Measurements from ENCODE around the gene FAM174B.

Gene FAM174B

GRCh38 chr15:92599394-92599970 lies 56.1 kb downstream of the FAM174B start:
- no peak for DNase-seq (ENCODE audit: low spot score)

- no peak for DNase-seq (ENCODE audit: low spot score)
Measured at GRCh38 chr15:92597548-92597947, 58.0 kb downstream of the FAM174B start.

- DNase-seq (ENCODE audit: low spot score): no peak
Measured at GRCh38 chr15:92596623-92597022, 59.0 kb downstream of the FAM174B start.

- DNase-seq (ENCODE audit: low spot score): no peak
Measured at GRCh38 chr15:92595506-92596381, 59.8 kb downstream of the FAM174B start.

DNA sequence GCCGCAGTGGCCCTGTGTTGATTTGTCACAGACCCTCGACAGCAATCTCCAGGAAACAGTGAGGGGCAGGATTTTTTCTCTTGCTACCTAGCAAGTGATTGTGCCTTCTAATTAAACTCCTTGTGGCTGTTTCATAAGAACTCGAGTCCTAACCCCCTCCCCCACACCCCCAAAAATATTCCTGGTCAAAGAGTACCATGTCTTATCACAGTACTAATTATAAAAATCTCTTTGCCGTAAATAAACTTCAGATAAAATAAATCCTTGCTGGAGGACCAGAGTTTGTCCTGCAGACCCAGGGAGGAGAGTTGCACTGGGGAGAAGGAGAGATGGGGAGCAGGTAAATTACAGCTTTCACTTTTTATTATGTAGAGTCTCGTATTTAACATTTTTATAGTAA lies 64.3 kb downstream of the FAM174B start:
- no peak for DNase-seq (ENCODE audit: low spot score)

DNA sequence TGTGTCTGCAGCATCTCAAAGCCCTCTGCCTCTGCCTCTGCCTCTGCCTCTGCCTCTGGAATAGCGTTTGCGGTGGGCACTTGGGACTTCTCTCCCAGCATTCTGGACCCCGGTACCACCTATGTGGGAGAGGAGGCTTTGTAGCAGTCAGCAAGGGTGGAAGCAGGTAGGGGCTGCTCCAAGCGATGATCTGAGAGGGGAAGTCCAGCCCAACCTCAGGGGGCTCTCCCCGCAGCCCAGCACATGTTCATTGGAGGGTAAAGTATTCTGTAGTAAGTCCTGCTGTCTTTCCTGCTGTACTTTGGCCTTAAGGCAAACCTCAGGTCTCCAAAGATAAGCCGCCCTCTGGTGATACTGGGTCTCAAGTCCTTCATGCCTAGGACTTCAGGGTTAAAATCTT lies 68.6 kb downstream of the FAM174B start:
- no peak for DNase-seq (ENCODE audit: low spot score)

GRCh38 chr15:92586383-92586942 lies 69.1 kb downstream of the FAM174B start:
- DNase-seq (ENCODE audit: low spot score): no peak

GRCh38 chr15:92584105-92584504 lies 71.5 kb downstream of the FAM174B start:
- DNase-seq (ENCODE audit: low spot score): no peak

GRCh38 chr15:92583096-92584034 lies 72.2 kb downstream of the FAM174B start:
- DNase-seq (ENCODE audit: low spot score): no peak

DNA sequence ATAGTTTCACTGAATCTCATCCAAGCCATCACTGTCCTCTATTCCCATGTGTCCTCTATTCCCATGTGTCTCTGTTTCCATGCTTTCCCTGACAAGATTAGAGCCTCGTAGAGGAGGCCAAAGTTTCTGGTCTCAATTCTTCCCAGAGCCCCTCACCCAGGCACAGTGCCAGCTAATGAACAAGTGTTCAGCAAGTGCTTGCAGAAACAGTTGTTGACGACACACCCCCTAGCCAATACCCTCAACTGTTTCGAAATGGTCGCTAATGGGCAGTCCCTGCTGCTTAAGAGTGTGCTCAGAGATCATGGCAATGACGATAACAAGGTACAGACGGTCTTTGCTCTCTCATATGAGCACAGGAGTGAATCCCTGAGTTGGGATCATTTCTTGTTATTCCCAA lies 73.4 kb downstream of the FAM174B start:
- no peak for DNase-seq (ENCODE audit: low spot score)

- DNase-seq (ENCODE audit: low spot score): no peak
Measured at GRCh38 chr15:92580933-92581445, 74.6 kb downstream of the FAM174B start.

DNA sequence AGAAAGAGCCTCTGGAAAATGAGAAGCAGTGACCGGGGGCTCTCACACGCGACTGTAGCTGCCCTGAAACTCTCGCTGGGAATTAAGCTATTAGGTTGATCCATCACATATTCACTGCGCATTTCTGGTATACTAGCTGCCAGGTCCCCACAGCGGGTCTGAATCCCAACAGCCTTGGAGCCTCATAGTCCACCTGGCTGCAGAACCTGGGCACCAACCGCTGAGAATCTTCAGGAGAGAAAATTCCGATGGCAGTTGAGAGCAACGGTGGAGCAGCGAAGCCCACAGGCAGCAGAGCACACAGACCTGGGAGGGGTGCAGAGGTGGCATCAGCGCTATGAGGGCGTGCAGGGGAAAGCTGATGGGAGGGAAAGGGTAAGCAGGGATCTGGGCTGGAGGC lies 75.1 kb downstream of the FAM174B start:
- no peak for DNase-seq (ENCODE audit: low spot score)

GRCh38 chr15:92579931-92580470 lies 75.6 kb downstream of the FAM174B start:
- DNase-seq (ENCODE audit: low spot score): no peak

- DNase-seq (ENCODE audit: low spot score): no peak
Measured at GRCh38 chr15:92579486-92579885, 76.1 kb downstream of the FAM174B start.

DNA sequence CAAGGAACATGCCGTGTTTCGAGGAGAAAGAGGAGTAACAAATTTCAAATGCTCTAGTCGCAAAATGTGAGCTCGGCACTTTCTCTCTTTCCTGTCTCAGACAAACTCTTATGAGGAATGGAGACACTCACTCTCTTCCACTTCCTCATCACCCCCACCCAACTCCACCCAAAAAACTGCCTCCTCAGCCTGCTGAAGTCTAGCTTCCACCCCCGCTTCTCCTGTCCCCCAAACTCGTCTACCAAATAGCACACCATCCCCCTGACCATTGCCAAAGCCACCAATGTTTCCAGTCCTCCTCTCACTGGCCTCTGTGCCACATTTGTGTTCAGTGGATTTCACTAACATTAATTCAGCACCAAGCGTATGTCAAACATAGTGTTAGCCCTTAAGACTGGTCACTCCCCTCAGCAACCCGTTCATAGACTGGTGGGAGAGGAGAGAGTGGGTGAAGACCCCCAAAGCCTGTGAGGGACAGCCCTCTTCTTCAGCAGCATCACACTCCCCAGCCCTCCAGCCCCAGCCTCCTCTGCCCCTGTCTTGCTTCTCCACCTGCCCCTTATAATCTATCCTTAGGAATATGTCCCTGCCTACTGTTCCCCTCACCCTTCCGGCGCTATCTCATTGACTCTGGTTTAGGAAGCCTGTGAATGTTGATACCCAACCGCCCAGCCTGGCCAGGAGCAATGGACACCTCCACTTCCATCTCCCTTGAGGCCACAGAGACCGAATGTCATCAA lies 77.3 kb downstream of the FAM174B start:
- no peak for DNase-seq (ENCODE audit: low spot score)

DNA sequence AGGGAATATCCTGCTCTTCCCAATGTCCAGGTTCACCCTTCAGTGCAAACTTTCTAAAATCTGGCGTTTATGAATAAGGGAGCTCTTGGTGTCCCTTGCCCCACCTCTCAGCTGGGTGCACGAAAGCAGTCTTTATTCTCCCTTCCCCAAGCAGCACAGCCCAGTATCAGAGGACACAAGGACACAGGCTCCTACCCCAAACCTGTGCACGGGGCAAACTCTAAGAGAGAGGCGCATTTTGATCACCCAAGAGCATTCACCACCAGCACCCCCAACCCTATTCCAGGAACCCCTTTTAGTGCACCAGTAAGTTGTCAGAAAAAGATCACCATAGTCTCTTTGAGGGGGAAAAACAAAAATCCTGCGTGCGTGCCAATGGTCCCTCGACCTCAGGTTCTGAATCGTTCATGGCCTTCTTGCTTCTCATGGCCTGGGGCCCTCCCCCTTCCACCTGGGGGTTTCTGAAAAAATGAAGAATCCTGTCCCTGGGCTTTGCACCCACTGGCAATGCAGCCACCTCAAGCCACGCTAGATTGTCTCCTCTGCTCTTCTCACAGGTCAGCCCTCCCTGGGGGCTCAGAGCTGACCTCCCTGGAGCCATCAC lies 78.9 kb downstream of the FAM174B start:
- DNase-seq (ENCODE audit: low spot score): no peak

GRCh38 chr15:92574566-92574965 lies 81.0 kb downstream of the FAM174B start:
- no peak for DNase-seq (ENCODE audit: low spot score)

GRCh38 chr15:92574161-92574560 lies 81.4 kb downstream of the FAM174B start:
- DNase-seq (ENCODE audit: low spot score): no peak

DNA sequence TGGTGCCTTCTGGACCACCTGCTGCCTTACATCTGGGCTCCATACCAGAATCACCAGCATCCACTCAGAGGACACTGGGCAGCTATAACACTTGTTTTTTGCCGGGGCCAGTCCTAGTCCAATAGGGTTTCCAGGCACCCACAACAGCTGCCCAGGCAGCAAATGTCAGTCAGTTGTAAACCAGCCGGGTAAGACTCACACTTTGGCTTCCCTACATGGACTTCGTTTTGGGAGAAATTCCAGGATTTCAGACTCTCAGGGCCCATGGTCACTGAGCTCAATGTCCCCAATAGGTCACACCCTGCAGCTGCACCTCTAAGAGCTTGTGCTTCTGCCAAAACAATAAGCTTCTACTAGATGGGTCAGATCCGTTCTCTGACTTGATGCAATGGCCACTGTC lies 83.8 kb downstream of the FAM174B start:
- DNase-seq (ENCODE audit: low spot score): no peak

GRCh38 chr15:92570391-92570790 lies 85.2 kb downstream of the FAM174B start:
- DNase-seq (ENCODE audit: low spot score): no peak

DNA sequence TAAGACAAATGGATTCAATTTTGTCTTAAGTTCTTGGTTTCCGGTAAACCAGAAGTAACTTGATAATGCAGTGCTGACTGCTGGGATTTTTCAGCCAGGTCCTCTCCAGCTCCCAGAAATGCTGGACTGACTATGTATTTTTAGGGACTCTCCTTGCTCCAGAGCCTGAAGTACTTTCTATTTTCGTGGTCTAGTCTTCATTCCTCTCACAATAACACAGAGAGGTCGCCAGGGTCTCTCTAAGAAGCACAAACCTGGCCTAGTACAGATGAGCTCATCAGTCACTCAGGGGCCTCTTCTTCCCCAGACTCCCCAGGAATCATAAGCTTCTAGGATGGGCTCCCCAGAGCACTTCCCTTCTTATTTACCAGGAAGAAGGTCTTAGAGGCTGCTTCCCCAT lies 85.8 kb downstream of the FAM174B start:
- no peak for DNase-seq (ENCODE audit: low spot score)

Measured in hepatic stellate cell (primary cell).